ENCODE measurements around the gene CWC15. TPM values are rescaled to one million over a fixed set of nuclear protein-coding genes. Genes with fewer than 3 reads are reported as not detected.

CWC15 gene
- total and polyA plus RNA-seq, 2 of the 13 experiments (the other 11 are each of a cell fraction or from before 2014, with no cell fraction given) = 27.6 to 61.2 TPM

DNA sequence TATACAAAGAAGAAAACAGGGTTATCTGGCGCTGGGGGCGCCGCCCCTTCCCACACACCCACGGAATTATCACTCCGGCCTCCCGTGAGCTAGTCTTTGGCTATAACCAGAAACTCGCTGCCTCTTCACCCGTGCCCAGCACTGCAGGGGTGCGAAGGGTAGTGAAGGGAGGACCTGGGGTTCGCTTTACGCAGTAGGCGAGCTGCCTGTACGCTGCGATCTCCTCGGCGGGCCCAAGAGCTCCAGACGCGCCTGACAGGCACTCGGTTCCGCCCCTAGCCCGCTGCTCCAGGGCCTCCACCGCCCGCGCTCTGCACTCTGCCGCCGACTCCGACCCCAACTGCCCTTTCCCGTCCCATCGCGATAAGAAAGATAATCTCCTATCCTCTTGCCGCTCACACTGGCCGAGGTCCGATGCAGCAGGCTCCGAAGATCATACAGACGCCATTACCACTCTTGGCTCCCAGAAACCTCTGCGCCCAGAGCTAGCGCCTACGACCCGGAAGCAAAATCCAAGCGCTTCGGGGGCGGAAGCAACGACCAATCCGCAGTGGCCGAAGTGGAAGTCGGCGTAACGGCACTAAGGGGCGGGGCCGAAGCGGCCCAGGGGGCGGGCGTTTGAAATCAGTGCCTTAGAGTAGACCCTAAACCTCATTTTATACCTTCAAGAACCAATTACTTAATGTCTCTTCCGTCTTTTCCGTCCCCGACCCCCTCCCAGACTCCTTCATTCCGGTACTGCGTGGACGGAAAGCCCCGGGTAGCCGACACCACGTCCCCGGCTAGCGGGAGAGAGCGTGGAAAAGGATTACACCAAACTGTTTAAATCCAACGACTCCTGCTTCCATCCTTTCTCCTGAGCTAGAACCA is at the start of gene CWC15, which contains the start of gene KDM4D (continued):
- TF ChIP-seq, protein P1, sequence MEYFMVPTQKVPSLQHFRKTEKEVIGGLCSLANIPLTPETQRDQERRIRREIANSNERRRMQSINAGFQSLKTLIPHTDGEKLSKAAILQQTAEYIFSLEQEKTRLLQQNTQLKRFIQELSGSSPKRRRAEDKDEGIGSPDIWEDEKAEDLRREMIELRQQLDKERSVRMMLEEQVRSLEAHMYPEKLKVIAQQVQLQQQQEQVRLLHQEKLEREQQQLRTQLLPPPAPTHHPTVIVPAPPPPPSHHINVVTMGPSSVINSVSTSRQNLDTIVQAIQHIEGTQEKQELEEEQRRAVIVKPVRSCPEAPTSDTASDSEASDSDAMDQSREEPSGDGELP (IDR thresholded peaks at IDR 0.05; ENCODE audit: borderline replicate concordance, low read depth) = no peak
- TF ChIP-seq, protein P2, sequence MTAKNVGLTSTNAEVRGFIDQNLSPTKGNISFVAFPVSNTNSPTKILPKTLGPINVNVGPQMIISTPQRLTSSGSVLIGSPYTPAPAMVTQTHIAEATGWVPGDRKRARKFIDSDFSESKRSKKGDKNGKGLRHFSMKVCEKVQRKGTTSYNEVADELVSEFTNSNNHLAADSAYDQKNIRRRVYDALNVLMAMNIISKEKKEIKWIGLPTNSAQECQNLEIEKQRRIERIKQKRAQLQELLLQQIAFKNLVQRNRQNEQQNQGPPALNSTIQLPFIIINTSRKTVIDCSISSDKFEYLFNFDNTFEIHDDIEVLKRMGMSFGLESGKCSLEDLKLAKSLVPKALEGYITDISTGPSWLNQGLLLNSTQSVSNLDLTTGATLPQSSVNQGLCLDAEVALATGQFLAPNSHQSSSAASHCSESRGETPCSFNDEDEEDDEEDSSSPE (CRISPR knock-in tag; IDR thresholded peaks at IDR 0.05) = peak; percentile 92
- TF ChIP-seq ZNF772 (CRISPR knock-in tag; IDR thresholded peaks at IDR 0.05) (peak; percentile 58; the same call in 1 of the 2 replicates), ZNF709 (CRISPR knock-in tag; IDR thresholded peaks at IDR 0.05) (no peak), PLRG1 (conservative IDR thresholded peaks at IDR 0.05) (no peak), NFYC (CRISPR knock-in tag; IDR thresholded peaks at IDR 0.05) (peak; percentile 92), PRMT3 (CRISPR knock-in tag; IDR thresholded peaks at IDR 0.05; ENCODE audit: borderline replicate concordance, low read depth) (no peak), ZNF101 (CRISPR knock-in tag; IDR thresholded peaks at IDR 0.05; ENCODE audit: borderline replicate concordance, low read depth) (no peak), ZNF652 (CRISPR knock-in tag; IDR thresholded peaks at IDR 0.05; ENCODE audit: borderline replicate concordance, low read depth) (no peak), ZNF7 (CRISPR knock-in tag; IDR thresholded peaks at IDR 0.05) (no peak), ZNF747 (CRISPR knock-in tag; IDR thresholded peaks at IDR 0.05; ENCODE audit: borderline replicate concordance) (peak; percentile 48; the same call in 1 of the 2 replicates), PAF1 (CRISPR knock-in tag; IDR thresholded peaks at IDR 0.05) (no peak), ESRRA (CRISPR knock-in tag; IDR thresholded peaks at IDR 0.05; ENCODE audit: low read depth) (peak; percentile 47; the same call in 1 of the 2 replicates), ZNF207 (IDR thresholded peaks at IDR 0.05; ENCODE audit: borderline replicate concordance) (no peak), TRIM24 (CRISPR knock-in tag; IDR thresholded peaks at IDR 0.05) (no peak), ATRX (CRISPR knock-in tag; IDR thresholded peaks at IDR 0.05; ENCODE audit: borderline replicate concordance) (no peak)
- TF ChIP-seq, protein P3, sequence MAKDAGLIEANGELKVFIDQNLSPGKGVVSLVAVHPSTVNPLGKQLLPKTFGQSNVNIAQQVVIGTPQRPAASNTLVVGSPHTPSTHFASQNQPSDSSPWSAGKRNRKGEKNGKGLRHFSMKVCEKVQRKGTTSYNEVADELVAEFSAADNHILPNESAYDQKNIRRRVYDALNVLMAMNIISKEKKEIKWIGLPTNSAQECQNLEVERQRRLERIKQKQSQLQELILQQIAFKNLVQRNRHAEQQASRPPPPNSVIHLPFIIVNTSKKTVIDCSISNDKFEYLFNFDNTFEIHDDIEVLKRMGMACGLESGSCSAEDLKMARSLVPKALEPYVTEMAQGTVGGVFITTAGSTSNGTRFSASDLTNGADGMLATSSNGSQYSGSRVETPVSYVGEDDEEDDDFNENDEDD (CRISPR knock-in tag; IDR thresholded peaks at IDR 0.05; ENCODE audit: borderline replicate concordance) = peak; percentile 92
- TF ChIP-seq, protein P4, sequence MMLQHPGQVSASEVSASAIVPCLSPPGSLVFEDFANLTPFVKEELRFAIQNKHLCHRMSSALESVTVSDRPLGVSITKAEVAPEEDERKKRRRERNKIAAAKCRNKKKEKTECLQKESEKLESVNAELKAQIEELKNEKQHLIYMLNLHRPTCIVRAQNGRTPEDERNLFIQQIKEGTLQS (CRISPR knock-in tag; IDR thresholded peaks at IDR 0.05) = no peak
- TF ChIP-seq, protein P5, sequence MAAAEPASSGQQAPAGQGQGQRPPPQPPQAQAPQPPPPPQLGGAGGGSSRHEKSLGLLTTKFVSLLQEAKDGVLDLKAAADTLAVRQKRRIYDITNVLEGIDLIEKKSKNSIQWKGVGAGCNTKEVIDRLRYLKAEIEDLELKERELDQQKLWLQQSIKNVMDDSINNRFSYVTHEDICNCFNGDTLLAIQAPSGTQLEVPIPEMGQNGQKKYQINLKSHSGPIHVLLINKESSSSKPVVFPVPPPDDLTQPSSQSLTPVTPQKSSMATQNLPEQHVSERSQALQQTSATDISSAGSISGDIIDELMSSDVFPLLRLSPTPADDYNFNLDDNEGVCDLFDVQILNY (CRISPR knock-in tag; conservative IDR thresholded peaks at IDR 0.05) = peak; percentile 75
- TF ChIP-seq, protein P6, sequence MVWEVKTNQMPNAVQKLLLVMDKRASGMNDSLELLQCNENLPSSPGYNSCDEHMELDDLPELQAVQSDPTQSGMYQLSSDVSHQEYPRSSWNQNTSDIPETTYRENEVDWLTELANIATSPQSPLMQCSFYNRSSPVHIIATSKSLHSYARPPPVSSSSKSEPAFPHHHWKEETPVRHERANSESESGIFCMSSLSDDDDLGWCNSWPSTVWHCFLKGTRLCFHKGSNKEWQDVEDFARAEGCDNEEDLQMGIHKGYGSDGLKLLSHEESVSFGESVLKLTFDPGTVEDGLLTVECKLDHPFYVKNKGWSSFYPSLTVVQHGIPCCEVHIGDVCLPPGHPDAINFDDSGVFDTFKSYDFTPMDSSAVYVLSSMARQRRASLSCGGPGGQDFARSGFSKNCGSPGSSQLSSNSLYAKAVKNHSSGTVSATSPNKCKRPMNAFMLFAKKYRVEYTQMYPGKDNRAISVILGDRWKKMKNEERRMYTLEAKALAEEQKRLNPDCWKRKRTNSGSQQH (CRISPR knock-in tag; IDR thresholded peaks at IDR 0.05; ENCODE audit: low read depth) = peak; percentile 44
